GM19463 (cell line): Measurements from ENCODE around the gene ZEB1.
"Not testable (repeated sequence)": the region's sequence is repeated elsewhere in the genome, so short reads cannot be mapped to it uniquely, and the experiment has no call there.

Experiments used
- ATAC-seq: cut with Tn5 transposase; IDR thresholded peaks from one replicate; pipeline ENCODE4 v1.9.1; 2021; ENCODE audit warnings: mild to moderate bottlenecking, moderate library complexity; ENCODE audit not compliant: unreplicated experiment

The ZEB1 gene

DNA sequence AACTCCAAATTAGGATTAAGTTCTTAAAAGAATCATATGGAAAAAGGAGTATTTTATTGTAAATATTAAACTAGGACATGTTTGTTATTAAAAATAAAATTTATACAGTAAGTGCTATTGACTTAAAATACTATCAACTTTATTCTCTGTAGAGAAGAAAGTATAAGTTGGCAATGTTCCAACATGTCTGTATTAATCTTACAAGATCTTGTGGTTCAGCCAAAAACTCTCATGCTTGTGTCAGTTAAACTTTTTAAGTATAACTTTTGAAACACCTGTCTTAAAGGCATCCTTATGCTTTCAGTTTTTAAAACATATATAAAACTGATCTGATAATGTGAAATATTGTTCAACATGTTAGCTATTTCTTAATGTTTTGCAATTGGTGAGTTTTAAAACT lies 160.7 kb downstream of the ZEB1 start:
- no peak for ATAC-seq

DNA sequence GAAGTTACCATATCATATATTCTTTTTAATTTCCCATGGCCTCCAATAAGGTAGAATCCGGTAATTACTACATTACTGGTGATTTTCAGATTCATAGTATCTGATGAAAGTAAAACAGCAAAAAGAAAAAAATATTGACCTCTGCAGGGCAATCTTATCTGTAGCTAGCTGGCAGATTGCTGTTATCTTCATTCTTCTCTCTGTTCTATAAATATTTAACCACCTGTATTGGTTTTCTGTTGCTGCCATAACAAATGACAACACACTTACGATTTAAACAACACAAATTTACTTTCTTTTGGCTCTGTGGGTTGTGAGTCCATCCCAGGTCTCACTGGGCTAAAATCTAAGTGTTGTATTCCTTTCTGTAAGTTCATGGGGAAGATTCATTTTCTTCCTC lies 164.5 kb downstream of the ZEB1 start:
- ATAC-seq = no peak

DNA sequence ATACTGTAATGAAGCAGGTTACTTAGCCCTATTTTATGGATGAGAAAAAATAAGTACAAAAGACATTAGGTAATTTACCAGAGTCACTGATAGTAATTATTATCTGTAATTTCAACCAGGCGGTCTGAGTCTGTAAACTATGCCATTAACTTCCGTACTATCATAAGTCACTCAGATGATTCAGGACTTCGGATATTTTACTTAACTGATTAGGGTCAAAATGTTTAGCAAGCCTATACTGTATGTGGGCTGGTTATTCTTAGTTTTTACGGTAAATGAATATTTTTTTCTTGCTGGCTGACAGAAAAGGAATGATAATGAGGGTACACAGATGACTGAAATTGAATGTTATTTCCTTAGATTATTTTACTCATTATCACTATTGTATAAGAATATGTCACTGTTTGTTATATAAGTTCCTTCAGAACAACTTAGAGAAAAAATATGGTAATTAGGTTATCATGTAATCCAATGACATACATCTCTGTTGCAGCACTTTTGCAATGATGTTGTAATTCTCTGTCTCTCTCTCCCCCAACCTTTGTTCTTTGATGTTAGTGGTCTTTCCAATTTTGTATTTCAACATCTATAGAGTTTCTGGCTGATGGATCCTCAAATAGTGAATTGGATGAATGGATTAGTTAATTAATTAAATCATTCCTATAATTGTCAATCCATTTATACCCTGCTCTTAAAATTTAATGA lies 165.6 kb downstream of the ZEB1 start:
- ATAC-seq = no peak

DNA sequence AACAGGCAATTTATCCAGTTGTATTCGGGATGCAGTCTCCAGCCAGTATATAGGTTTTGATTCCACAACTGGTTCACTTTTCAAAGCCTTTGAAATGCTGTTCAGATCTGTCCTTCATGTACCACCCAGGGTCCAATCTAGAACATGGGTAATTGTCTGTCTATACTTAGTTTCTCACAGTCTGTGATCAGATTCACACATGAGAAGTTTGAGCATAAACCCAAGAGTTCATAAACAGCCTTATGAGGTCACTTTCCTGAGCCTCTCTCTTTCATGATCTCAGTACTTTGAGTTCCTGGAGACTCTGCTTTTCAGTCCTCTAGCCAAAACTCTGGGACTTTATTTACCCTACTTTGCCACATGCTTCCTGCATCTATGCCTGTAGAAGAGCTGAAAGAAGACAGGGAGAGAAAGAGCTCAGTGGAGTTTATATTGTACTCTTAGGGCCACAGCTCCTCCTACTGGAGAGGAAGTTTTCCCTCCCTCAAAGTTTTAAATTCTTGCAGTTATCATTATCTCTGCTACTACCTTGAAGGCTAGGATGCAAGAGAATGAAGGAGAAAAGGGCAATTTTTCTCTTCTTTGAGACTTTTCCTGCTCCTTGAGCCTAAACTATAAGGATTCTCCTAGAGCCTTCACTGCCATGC lies 172.0 kb downstream of the ZEB1 start:
- ATAC-seq = no peak

DNA sequence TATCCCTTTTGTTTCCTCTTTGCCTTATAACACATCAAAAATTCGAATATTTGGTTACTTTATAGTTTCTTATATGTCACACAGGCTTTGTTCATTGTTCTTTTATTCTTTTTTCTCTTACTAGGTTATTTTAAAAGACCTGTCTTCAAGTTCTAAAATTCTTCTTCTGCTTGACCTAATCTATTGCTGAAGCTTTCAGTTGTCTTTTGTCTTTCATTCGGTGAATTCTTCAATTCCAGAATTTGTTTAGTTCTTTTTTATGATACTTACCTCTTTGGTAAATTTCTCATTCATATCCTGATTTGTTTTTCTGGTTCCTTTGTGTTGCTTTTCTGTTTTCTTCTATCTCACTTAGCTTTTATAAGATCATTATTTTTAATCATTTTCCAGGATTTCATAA lies 188.4 kb downstream of the ZEB1 start:
- ATAC-seq = no peak

DNA sequence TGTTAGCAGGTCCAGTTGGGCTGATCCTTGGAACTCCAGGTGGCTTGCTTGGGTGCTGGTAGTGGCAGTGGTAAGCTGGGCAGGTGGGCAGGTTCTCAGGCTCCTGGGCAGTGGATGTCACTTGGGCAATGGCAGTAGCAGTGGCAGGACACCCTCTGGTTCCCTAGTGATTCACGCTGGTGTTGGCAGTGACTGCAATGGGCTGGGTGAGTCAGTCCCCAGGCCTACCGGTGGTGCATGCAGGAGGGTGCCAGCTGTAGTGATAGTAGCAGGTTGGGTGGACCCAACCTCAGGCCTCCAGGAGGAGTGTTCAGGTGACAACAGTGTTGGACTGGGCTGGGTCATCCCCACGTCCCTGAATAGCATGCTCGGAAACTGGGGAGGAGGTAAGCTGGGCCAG lies 189.2 kb downstream of the ZEB1 start:
- no peak for ATAC-seq

DNA sequence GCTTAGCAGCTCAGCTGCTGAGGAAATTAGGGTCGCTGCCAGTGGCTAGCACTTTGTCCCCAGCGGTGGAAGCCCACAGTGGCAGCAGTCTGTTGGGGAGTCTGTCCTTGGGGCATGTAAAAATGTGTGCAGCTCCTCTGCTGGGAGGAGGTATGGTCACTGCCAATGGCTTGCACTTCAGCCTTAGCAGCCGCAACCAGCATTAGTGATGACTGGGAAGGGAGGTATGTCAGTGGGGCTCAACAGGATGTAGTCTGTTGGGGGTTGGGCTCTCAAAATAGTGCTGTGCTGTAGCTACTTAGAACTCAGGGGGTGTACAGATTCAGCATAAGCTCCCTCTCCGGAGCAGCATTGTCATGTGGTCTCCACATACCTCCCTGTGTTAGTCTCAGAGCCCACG lies 189.9 kb downstream of the ZEB1 start:
- ATAC-seq = no peak

DNA sequence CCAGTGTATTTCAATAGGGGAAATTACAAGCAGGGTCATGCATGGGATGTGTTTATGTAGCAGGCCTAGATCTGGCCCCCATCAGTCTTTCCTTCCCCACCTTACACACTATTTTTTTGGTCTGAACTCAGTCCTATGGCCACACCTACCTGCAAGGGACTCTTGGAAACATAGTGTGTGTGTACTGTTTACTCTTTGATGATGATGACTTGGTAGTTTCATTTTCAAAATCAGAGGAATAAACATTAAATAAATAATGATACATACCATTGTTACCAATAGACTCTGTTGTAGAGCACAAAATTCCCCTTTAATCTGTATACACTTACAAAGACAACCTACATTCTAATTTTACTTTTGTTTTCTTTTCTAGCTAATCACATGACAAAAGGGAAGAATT lies 191.0 kb downstream of the ZEB1 start:
- ATAC-seq = no peak

DNA sequence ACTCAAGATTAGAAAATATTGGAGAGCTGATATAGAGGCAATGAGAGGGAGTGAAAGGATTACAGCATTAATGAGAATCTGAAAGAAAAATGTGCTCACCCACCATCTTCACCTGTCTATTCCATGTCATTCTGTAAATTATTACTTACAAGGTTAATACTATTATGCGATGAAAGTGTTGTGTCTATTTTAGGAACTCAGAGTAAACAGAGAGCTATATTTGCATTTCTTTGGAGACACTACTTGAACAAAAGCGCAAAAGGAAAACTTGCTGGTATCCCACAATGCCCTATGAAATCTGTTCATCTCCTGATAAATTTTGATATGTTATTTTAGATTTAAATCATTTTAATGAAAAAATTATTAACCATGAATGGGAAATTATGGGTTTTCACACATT lies 196.1 kb downstream of the ZEB1 start:
- ATAC-seq = no peak

DNA sequence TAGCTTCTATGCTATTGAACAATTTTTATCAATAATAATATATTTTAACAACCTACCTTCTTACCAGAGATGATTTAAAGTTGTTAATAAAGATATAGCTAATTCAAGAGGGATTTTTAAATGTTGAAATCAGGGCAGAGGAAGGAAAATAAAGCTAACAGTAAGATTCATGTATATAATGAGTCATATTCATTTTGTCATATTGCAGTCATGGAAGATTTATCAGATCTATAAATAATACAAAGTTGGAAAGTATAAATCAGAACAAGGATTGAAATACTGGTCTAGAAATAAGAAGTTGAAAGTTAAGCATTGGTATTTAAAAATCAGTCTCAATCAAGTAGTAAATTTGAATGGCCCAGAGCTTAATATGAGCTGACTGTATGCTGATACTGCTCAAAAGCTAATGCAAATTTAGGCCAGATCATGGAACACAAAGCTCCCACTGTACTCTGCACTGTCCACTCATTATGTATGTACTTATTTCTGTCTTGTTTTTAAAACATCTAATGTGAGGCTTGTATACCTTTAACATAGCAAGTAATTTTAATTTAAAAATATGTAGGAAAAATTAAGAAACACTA lies 196.9 kb downstream of the ZEB1 start:
- no peak for ATAC-seq

DNA sequence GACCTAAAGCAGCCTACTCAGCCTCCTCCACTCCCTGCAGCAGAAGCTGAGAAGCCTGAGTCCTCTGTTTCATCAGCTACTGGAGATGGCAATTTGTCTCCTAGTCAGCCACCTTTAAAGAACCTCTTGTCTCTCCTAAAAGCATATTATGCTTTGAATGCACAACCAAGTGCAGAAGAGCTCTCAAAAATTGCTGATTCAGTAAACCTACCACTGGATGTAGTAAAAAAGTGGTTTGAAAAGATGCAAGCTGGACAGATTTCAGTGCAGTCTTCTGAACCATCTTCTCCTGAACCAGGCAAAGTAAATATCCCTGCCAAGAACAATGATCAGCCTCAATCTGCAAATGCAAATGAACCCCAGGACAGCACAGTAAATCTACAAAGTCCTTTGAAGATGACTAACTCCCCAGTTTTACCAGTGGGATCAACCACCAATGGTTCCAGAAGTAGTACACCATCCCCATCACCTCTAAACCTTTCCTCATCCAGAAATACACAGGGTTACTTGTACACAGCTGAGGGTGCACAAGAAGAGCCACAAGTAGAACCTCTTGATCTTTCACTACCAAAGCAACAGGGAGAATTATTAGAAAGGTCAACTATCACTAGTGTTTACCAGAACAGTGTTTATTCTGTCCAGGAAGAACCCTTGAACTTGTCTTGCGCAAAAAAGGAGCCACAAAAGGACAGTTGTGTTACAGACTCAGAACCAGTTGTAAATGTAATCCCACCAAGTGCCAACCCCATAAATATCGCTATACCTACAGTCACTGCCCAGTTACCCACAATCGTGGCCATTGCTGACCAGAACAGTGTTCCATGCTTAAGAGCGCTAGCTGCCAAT lies 202.2 kb downstream of the ZEB1 start:
- no peak for ATAC-seq

DNA sequence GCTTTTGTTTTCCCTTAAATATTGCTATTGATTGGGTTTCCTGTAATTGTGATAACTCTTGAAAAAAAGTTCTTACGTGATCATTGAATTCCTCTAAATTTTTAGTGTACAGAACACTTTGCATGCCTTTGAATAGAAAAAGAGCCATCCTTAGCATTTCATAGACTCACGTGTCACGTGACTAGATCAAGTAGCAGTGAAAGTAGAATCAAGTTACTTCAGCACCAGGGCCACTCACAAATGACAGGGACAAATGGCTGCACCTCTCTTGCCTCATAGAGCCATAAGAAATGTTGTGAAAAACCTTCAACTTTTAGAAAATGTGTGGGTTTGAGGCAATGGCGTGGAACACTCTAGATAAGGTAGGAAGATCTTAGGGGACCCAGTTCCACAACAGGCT lies 203.8 kb downstream of the ZEB1 start:
- ATAC-seq = no peak

DNA sequence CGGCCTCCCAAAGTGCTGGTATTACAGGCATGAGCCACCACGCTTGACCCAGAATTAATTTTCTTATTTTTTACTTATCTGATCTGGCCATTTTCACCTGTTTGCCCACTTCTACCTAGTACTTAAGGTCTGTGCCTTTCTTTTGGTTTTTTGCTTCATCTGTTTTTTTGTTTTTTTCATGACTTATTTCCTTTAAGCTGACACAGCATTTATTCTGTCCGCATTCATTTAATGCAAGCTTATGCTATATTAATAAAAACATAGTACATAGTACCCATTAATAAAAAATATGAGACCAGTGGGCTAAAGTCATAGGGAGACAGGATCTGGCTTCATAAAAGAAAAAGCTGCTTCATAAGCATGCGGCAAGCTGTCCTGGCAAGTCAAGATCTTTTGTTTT lies 205.4 kb downstream of the ZEB1 start:
- no peak for ATAC-seq

DNA sequence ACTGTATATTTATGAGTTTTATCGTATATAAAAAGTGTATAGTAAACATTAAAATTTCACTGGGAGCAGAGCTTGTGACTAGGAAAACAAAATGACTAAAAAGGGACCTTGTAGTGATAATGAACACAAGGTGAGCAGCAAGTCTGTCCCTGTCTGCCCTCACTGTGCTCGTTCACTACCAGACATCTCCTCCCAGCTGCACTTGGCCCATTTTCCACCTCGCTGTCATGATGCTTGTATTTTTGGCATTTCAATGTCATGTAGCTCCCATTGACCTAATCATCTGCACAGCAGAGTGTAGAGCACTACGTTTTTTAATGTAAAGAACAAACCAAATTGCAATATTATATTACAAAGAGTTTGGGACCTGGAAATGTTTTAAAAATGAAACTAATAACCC lies 207.2 kb downstream of the ZEB1 start:
- no peak for ATAC-seq

DNA sequence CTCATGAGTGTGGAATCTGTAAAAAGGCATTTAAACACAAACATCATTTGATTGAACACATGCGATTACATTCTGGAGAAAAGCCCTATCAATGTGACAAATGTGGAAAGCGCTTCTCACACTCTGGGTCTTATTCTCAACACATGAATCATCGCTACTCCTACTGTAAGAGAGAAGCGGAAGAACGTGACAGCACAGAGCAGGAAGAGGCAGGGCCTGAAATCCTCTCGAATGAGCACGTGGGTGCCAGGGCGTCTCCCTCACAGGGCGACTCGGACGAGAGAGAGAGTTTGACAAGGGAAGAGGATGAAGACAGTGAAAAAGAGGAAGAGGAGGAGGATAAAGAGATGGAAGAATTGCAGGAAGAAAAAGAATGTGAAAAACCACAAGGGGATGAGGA lies 207.7 kb downstream of the ZEB1 start:
- no peak for ATAC-seq

DNA sequence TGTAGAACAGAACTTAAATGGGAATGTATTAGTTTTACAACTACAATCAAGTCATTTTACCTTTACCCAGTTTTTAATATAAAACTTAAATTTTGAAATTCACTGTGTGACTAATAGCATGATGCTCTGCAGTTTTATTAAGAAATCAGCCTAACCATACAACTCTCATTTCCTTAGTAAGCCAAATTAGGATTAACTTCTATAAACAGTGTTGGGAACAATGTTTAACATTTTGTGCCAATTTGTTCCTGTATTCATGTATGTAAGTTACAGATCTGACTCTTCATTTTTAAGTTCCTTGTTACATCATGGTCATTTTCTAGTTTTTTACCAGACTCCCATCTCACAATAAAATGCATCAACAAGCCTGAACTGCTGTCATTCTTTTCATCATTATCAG lies 209.8 kb downstream of the ZEB1 start:
- ATAC-seq = no peak

DNA sequence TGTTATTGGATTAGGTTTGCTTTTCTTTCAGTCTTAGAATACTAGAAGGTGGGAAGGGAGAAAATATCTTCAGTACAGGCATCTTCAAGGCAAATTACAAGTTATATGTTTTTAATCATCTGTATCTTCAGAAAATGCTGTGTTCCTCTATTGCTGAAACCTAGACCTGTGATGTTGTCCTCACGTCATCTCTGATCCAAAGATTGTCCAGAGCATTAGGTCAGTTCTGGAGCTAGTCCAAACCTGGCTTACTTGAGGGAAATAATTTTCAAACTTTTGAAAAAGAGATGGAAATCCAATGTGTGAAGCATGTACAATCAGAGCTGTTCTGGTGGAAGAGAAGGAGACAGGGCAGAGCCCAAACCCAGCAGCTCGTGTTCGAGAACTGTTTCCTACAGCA lies 217.3 kb downstream of the ZEB1 start:
- no peak for ATAC-seq

DNA sequence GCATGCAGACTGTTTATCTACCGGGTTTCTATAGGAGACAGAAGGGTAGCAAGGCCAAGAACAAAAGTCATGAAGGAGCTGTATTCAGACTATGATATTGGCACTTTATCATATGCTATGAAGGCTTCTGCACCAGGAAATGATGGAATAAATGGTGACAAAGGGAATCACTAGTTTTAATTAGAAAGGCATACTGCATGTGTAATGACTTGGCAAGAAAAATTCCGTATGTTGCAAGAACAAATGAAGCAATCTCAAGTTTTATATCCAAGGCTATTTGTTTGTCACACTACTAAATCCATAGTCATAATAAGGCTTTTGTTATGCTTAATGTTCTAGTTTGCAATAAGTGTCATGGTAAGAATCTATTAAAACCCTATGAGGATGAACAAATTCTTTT lies 230.9 kb downstream of the ZEB1 start:
- no peak for ATAC-seq

DNA sequence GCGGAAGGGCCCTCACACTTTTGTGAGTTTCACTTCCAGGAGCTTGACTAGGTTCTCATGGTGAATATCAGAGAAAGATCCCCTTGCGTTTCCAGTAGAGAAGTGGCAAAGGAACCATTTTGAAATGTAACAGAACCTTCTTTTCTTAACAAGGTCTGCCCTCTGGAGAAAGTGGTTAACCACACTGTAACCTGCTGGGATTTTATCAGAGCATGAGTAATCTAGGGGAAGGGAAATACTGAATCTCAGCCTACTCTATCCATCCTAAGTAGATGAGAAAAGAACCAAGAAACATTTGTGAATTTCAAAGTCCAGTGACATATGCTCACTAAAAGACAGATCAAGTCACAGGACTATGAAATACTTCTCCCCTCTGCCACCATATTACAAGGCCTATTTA lies 235.5 kb downstream of the ZEB1 start:
- ATAC-seq = no peak

DNA sequence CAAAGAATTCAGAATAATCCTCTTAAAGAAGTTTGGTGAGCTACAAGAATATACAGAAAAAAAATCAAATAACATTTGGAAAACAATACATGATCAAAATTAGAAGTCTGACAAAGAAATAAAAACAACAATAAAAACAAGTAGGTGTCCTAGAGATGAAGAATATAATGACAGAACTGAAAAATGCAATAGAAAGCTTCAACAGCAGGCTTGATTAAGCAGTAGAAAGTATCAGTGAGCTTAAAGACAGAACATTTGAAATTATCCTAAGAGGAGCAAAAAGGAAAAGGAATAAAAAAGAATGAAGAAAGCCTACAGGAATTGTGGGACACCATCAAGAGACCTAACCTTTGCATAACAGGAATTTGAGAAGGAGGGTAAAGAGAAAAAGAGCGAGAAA lies 238.8 kb downstream of the ZEB1 start:
- ATAC-seq = no peak

DNA sequence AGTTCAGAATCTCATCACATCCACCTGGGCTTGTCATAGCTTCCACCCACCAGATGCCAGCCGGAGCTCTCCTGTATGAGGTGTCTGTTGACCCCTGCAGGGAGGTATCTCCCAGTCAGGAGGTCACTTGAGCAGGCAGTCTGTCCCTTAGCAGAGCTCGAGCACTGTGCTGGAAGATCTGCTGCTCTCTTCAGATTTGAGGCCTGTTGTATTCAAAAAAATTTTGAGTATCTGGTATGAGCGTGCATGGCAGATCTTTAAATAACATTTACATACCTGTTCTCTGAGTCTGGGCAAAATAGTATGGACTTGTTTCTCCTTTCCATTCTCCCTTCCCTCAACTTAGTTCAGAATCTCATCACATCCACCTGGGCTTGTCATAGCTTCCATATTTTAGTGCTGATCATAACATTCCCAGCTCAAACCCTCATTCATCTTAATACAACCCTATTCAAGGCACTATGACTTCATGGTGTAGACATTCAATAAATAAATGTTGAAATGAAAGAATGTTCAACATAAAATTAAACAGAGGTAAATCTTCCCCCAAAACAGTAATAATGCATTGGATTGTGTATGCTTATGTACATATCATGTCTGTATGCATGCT lies 249.3 kb downstream of the ZEB1 start:
- not testable (repeated sequence) for ATAC-seq
